Forelimb muscle (tissue), 1 donor: ENCODE data around the gene ARL1. TPM values are rescaled to one million over a fixed set of nuclear protein-coding genes. Genes with fewer than 3 reads are reported as not detected.

Source experiments
- polyA plus RNA-seq: library from polyadenylated mRNA; unstranded; fragments of 120-200 nt; gene quantifications from one replicate; pipeline ENCODE4 v1.2.1, GENCODE V29; 2013; ENCODE audit not compliant: insufficient read length

The ARL1 gene
- polyA plus RNA-seq, 1 donor, result 75.4 TPM

Other genes starting within 250 kb of the ARL1 start
- 0.04 TPM for gene SLC5A8, start 197.5 kb downstream of the ARL1 start, polyA plus RNA-seq
- gene UTP20, start 127.7 kb downstream of the ARL1 start, polyA plus RNA-seq, result 12.4 TPM
- not detected for gene SPIC, start 67.6 kb upstream of the ARL1 start, polyA plus RNA-seq
- 3,952 TPM for gene MYBPC1, start 187.2 kb upstream of the ARL1 start, polyA plus RNA-seq